IgD-negative memory B cell (primary cell): ENCODE data around the gene ASB15. TPM values are rescaled to one million over a fixed set of nuclear protein-coding genes. Genes with fewer than 3 reads are reported as not detected.

Source experiments
- H3K27ac Mint-ChIP-seq, 3 donors: one replicate each; pipeline ENCODE4 v1.8.0; 2020 to 2022; ENCODE audit warnings: mild to moderate bottlenecking in 3 of 3, mixed read lengths in 3 of 3, moderate library complexity in 1 of 3
- H3K27me3 Mint-ChIP-seq: one replicate; pipeline ENCODE4 v1.8.0; 2021; ENCODE audit warnings: mixed read lengths
- H3K36me3 Mint-ChIP-seq: one replicate; pipeline ENCODE4 v1.8.0; 2020; ENCODE audit warnings: mild to moderate bottlenecking, mixed read lengths
- H3K4me1 Mint-ChIP-seq, 3 donors: one replicate each; pipeline ENCODE4 v1.8.0; 2020 to 2022; ENCODE audit warnings: mixed read lengths in 3 of 3, mild to moderate bottlenecking in 1 of 3
- H3K4me3 Mint-ChIP-seq, 4 donors: one replicate each; pipeline ENCODE4 v1.8.0; 2020 to 2022; ENCODE audit warnings: mild to moderate bottlenecking in 4 of 4, mixed read lengths in 4 of 4, moderate library complexity in 3 of 4
- H3K9me3 Mint-ChIP-seq, 3 donors: one replicate each; pipeline ENCODE4 v1.8.0; 2020 to 2021; ENCODE audit warnings: mixed read lengths in 3 of 3, mild to moderate bottlenecking in 1 of 3
- polyA plus RNA-seq: library from polyadenylated mRNA; unstranded; fragments of 300-500 nt; fragmentation: Illumina TruSeq; gene quantifications from one replicate; pipeline ENCODE4 v1.2.3, GENCODE V29; 2021

The ASB15 gene
- polyA plus RNA-seq, 1 donor from 2014 or later = not detected

DNA sequence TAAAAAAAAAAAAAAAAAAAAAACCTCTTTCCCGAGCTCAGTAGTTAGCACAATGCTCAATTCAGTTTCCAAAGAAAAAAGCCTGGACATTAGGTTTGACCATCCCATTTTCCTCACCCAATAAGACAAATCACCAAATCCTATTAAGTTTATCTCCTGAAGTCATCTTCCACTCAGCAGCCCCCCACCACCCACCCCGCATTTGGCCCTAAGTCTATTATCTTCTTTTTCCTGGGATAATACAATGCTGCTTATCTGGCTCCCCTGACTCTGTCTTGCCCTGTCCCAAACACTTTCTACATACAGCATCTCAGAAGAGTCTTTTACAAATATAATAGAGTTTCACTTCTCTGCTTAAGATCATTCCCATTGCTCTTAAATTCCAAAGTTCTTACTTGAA is 36.3 kb downstream of the ASB15 start:
- Mint-ChIP-seq H3K4me1 (peaks cover 0 to 1% (median 0%) of the 10 kb centered on the region in 3 donors), H3K27ac (no peak overlapping the region), H3K36me3 (no peaks in the 10 kb centered on the region), H3K27me3 (peaks cover 13% of the 10 kb centered on the region), H3K9me3 (peaks cover 0 to 2% (median 0%) of the 10 kb centered on the region in 3 donors), H3K4me3 (no peak overlapping the region)

DNA sequence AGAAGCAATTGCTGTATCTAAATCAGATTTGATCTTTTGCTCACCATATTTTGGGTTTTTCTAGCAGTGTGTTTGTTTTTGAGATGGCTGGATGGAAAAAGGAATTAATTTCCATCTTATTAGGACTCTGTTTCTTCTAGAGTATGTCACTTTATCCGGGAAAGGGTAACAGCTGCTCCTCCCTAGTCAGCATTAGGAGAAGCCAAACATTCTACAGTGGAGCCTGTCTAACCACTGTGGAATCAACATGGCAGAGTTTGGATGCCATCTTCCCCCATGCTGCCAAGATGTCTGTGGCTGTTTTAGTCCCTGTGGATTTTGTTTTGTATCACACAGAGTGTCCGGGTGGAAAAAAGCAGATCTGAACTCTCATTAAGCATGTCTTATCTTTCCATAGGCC is 38.0 kb downstream of the ASB15 start:
- Mint-ChIP-seq H3K36me3 (no peaks in the 10 kb centered on the region), H3K4me1 (peaks cover 0 to 2% (median 0%) of the 10 kb centered on the region in 3 donors), H3K9me3 (peaks cover 0 to 2% (median 0%) of the 10 kb centered on the region in 3 donors), H3K27me3 (peaks cover 16% of the 10 kb centered on the region), H3K4me3 (no peak overlapping the region), H3K27ac (no peak overlapping the region)

DNA sequence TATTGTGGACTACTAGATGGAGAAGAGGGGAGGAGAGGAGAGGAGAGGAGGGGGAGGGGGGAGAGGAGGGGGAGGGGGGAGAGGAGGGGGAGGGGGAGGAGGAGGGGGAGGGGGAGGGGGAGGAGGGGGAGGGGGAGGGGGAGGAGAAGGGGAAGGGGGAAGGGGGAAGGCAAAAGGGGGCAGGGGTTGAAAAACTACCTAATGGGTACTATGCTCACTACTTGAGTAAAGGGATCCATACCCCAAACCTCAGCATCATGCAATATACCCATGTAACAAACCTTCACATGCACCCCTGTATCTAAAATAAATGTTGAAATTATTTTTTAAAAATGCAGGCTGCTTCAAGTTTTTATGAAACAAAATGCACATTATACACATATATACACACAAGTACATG is 39.0 kb downstream of the ASB15 start:
- peaks cover 0 to 2% (median 0%) of the 10 kb centered on the region in 3 donors for H3K4me1 Mint-ChIP-seq

DNA sequence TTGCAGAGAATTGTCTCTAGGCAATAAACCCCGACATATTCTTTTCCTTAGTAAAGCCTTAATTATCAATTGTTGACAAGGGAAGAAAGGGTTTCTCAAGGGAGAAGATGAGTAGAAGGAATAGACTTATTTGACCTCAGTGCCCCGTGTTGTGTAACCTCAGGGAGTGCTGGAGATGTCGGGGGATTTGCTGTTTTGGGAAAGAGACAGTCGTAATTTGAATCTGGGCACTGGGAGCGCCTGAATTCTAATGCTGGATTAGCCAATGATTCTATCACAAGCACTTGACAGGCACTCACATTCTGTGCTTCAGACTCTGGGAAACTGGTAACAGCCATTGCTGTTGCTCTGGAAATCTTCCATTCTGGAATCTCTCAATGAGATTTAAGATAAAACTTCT is 40.3 kb downstream of the ASB15 start:
- H3K36me3 Mint-ChIP-seq = no peaks in the 10 kb centered on the region
- H3K27ac Mint-ChIP-seq = no peak overlapping the region
- no peak overlapping the region for H3K4me3 Mint-ChIP-seq
- H3K9me3 Mint-ChIP-seq = peaks cover 0 to 2% (median 0%) of the 10 kb centered on the region in 3 donors
- peaks cover 18% of the 10 kb centered on the region for H3K27me3 Mint-ChIP-seq
- H3K4me1 Mint-ChIP-seq = peaks cover 0 to 2% (median 0%) of the 10 kb centered on the region in 3 donors

More for the DNA sequence above, 39.0 kb downstream of the ASB15 start:
- H3K9me3 Mint-ChIP-seq = peaks cover 0 to 2% (median 0%) of the 10 kb centered on the region in 3 donors
- no peaks in the 10 kb centered on the region for H3K36me3 Mint-ChIP-seq
- H3K27me3 Mint-ChIP-seq = peaks cover 14% of the 10 kb centered on the region
- H3K27ac Mint-ChIP-seq = no peak overlapping the region
- H3K4me3 Mint-ChIP-seq = no peak overlapping the region

DNA sequence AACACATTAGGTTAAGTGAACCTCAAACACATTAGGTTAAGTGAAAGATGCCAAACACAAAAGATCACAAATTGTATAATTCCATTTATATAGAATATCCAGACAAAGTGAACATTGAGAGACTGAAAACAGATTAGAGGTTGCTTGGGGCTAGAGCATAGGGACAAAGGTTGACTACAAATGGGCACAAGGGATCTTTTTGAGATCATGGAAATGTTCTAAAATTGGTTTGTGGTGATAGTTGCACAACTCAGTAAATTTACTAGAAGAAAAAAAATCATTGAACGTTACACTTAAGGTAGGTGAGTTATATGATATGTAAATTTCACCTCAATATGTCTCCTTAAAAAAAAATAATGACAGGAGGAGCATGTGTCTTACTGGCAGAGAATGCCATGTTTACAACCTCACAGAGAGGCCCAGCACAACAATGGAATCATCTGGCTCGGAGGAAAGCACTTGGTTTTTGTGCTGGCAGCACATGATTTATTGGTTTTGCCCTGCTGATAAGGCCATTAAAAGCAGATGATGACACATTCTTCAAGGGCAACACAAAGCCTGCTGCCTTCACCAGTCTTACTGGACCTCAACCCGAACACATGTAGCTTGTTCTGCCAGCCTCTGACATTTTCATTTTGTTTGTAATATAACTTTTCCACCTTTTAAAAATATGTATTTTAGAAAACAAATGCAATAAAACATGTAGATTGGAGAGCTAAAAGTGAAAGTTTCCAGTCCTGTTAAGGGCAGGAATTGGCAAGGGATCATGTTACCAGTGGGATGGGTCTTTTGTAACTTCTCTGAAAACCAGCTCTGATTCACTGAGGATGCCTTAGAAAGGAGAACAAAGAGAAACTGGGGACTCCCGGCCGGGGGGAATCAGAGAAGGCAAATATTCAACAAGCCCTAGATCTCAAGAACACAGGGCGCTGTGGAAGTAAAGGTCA is 42.1 kb downstream of the ASB15 start:
- H3K36me3 Mint-ChIP-seq = no peaks in the 10 kb centered on the region
- no peak overlapping the region for H3K4me3 Mint-ChIP-seq
- H3K9me3 Mint-ChIP-seq = no peaks in the 10 kb centered on the region
- no peak overlapping the region for H3K27ac Mint-ChIP-seq
- H3K27me3 Mint-ChIP-seq = peaks cover 9% of the 10 kb centered on the region
- peaks cover 0 to 2% (median 0%) of the 10 kb centered on the region in 3 donors for H3K4me1 Mint-ChIP-seq

DNA sequence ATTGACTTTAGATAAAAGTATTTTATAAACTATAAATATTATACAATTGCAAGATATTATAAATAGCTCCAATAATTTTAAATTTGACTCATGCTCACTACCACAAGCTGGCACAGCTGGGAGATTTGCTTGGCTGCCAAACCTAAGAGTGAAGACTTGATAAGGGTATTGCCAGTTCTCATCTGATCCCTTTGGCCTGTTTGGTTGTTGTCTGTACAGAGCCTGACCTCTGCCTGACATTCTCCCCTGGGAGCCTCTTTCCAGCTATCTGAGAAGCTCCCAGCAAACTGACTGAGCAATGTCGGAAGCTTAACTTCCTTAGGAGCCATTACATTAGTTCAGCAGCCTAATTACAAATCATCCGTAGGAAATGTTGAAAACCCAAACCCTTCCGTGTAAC is 43.9 kb downstream of the ASB15 start:
- H3K36me3 Mint-ChIP-seq = no peaks in the 10 kb centered on the region
- no peak overlapping the region for H3K4me3 Mint-ChIP-seq
- H3K4me1 Mint-ChIP-seq = peaks cover 0 to 2% (median 0%) of the 10 kb centered on the region in 3 donors
- no peaks in the 10 kb centered on the region for H3K9me3 Mint-ChIP-seq
- H3K27me3 Mint-ChIP-seq = peaks cover 7% of the 10 kb centered on the region
- no peak overlapping the region for H3K27ac Mint-ChIP-seq

DNA sequence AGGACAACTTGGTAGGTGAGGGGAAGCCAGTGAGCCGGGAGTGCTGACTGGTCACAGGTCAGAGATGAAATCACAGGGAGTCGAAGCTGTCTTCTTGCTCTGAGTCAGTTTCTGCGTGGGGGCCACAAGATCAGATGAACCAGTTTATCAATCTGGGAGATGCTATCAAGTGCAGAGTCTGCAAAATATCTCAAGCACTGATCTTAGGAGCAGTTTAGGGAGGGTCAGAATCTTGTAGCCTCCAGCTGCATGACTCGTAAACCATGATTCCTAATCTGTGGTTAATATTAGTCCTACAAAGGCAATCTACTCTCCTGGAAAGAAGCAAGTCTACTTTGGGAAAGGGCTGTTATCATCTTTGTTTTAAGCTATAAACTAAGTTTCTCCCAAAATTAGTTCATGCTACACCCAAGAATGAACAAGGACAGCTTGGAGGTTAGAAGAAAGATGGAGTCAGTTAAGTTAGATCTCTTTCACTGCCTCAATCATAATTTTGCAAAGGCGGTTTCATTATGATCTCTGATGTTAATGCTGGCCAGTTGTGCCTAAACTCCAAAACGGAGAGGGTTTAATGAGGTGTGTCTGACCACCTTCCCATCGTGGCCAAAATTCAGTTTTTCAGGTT is 45.6 kb downstream of the ASB15 start:
- Mint-ChIP-seq H3K4me3 (no peak overlapping the region), H3K27me3 (peaks cover 7% of the 10 kb centered on the region), H3K36me3 (no peaks in the 10 kb centered on the region), H3K4me1 (peaks cover 0 to 2% (median 0%) of the 10 kb centered on the region in 3 donors), H3K27ac (no peak overlapping the region), H3K9me3 (no peaks in the 10 kb centered on the region)

DNA sequence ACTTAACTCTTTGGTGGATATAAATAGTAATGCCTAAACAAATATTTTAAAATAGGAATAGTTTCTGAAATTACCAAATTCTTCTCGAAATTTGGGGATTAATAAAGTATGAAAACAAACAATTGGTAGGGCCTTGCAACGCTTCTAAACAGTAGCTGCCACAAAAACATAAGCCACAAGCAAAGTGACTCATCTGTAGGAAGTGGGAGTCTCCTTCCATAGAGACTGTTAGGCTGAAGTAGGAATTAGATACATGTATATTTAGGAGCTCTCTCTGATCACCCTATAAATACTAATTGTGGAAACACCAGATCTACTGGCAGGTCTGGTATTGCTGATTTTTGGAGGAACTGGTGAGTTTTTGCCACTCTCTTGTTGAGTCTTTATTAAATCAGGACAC is 48.3 kb downstream of the ASB15 start:
- H3K9me3 Mint-ChIP-seq = no peaks in the 10 kb centered on the region
- no peaks in the 10 kb centered on the region for H3K36me3 Mint-ChIP-seq
- H3K4me1 Mint-ChIP-seq = no peaks in the 10 kb centered on the region
- H3K27ac Mint-ChIP-seq = no peak overlapping the region
- no peak overlapping the region for H3K4me3 Mint-ChIP-seq
- peaks cover 4% of the 10 kb centered on the region for H3K27me3 Mint-ChIP-seq

DNA sequence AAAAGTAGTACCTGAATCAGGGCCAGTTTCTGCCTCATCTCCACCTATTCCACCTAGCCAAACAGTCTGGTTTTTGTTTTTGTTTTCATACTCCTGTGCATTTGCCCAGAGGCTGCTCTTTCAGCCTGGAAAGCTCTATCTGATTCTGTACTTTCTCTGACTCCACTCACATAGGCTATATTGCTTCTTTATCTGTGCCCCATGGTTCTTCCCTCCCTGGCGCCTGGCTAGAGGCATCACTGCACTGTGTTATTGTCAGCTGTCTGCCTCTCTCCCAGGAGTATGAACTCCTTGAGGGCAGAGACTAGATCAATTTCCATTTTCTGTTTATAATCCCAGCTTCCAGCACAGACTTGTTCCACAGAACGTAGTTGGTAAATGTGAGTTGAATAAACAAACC is 49.0 kb downstream of the ASB15 start:
- H3K4me1 Mint-ChIP-seq = no peaks in the 10 kb centered on the region
- H3K9me3 Mint-ChIP-seq = no peaks in the 10 kb centered on the region
- no peak overlapping the region for H3K27ac Mint-ChIP-seq
- no peak overlapping the region for H3K4me3 Mint-ChIP-seq
- no peaks in the 10 kb centered on the region for H3K36me3 Mint-ChIP-seq
- H3K27me3 Mint-ChIP-seq = peaks cover 4% of the 10 kb centered on the region

DNA sequence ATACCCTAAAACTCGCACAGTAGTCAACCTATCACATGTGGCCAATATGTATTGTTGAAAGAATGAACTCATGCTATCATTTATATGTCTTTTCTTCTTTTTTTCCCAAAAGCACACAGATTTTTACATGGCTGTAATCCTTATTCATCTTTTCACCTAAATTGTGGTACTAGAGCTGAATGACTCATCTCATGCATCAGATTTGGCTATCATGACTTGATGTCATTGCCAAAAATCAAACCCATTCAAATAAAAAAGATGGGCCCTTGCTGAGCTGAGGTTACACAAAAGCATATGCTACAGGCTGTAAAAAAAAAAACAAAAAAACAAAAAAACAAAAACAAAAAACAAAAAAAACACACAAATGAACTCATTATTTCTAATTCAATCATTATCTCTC is 50.8 kb downstream of the ASB15 start:
- no peak overlapping the region for H3K4me3 Mint-ChIP-seq
- H3K27ac Mint-ChIP-seq = no peak overlapping the region
- no peaks in the 10 kb centered on the region for H3K36me3 Mint-ChIP-seq
- H3K9me3 Mint-ChIP-seq = no peaks in the 10 kb centered on the region
- H3K27me3 Mint-ChIP-seq = peaks cover 1% of the 10 kb centered on the region
- H3K4me1 Mint-ChIP-seq = no peaks in the 10 kb centered on the region

DNA sequence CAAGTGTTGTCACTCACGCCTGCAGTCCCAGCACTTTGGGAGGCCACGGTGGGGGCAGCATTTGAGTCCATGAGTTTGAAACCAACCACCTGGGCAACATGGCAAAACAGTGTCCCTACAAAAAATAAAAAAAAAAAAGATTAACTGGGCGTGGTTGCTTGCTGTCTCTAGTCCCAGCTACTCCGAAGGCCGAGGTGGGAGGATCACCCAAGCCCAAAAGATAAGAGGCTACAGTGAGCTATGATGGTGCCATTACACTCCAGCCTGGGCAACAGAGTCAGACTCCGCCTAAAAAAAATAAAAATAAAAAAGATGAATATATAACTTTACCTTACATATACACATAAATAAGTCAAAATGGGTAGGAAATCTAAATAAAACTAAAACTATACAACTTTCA is 51.5 kb downstream of the ASB15 start:
- Mint-ChIP-seq H3K4me1 (no peaks in the 10 kb centered on the region), H3K9me3 (no peaks in the 10 kb centered on the region), H3K36me3 (no peaks in the 10 kb centered on the region), H3K4me3 (no peak overlapping the region), H3K27ac (no peak overlapping the region), H3K27me3 (peaks cover 1% of the 10 kb centered on the region)

DNA sequence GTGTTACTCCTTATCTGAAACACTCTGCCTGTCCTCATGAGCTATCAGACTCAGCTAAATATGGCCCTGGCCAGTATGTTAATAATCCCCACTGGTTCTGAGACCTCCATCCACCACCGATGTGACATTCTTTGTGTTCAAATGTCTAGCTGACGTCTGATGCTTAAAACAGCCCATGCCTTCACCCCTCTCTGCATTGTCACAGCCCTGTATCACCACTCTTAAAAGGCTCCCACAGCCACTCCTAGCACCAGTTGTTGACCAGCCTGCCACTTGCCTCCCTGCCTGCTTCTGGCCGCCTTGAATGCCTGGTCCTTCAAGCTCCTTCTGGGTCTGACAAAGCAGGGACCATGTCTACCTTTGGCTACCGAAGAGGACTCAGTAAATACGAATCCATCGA is 54.0 kb downstream of the ASB15 start, which contains the start of gene LMOD2:
Gene LMOD2, plus strand, starts transcription at position 253 of the 400 bp plus-strand sequence. Its CDS starts 98 bp downstream, at position 351.
- H3K9me3 Mint-ChIP-seq = no peaks in the 10 kb centered on the region
- H3K4me1 Mint-ChIP-seq = no peaks in the 10 kb centered on the region
- peaks cover 1% of the 10 kb centered on the region for H3K27me3 Mint-ChIP-seq
- H3K4me3 Mint-ChIP-seq = no peak within 1 kb of the TSS
- H3K27ac Mint-ChIP-seq = no peak within 1 kb of the TSS
- H3K36me3 Mint-ChIP-seq = no peaks in the 10 kb centered on the region

DNA sequence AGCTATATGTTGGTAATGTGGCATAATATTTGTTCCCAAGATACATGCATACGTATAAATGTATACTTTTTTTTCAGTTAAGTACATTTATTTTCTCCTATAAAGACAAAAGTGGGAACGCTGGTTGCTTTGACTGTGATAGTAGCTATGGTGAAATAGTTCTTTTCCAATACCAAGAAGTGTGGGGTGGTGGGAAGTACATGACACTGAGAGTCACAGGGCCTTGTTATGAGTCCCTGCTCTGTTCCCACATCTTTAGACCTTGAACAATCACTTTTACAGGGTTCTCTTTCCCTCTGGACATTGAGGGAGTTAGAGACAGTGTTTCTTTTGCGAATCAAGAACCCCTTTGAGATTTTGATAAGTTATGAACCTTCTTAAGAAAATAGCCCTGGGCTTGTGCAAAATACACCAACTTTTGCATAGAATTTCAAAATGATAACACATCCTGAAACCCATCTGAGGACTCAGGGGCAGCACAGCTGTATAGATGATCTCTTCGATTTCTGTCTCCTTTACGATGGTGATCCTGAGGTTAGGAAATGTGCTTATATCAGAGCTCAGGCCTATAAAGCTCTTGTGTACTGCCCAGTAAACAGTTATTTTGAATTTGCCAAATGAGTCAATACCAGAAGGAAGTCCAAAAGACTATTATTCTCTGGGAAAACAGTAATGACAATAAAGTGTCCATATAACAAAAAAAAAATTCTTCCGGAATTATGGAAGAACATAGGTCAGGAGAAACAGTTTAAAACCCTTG is 55.1 kb downstream of the ASB15 start:
- H3K4me1 Mint-ChIP-seq = peaks cover 0 to 1% (median 0%) of the 10 kb centered on the region in 3 donors
- peaks cover 1% of the 10 kb centered on the region for H3K27me3 Mint-ChIP-seq
- H3K36me3 Mint-ChIP-seq = no peaks in the 10 kb centered on the region
- H3K27ac Mint-ChIP-seq = no peak overlapping the region
- no peaks in the 10 kb centered on the region for H3K9me3 Mint-ChIP-seq
- H3K4me3 Mint-ChIP-seq = no peak overlapping the region

DNA sequence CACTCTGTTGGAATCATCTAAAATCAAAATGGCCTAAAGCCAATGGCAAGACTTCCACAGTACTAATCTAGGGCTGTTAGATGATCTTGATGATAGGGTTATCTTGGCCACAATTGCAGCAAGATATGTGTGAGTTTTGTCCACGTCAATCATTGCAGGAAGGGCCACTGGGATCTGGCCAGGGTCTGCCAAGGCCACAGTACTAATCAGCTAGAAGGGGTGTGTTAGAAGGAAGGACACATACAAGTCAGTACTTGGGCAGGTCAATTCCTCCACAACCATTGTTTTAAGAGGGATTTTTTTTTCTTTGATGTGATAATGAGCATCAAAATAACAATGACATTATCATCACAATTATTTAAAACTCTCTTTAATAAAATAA is 55.7 kb downstream of the ASB15 start:
- peaks cover 0 to 2% (median 0%) of the 10 kb centered on the region in 3 donors for H3K4me1 Mint-ChIP-seq
- no peaks in the 10 kb centered on the region for H3K9me3 Mint-ChIP-seq
- H3K27ac Mint-ChIP-seq = no peak overlapping the region
- H3K27me3 Mint-ChIP-seq = peaks cover 1% of the 10 kb centered on the region
- no peaks in the 10 kb centered on the region for H3K36me3 Mint-ChIP-seq
- no peak overlapping the region for H3K4me3 Mint-ChIP-seq

DNA sequence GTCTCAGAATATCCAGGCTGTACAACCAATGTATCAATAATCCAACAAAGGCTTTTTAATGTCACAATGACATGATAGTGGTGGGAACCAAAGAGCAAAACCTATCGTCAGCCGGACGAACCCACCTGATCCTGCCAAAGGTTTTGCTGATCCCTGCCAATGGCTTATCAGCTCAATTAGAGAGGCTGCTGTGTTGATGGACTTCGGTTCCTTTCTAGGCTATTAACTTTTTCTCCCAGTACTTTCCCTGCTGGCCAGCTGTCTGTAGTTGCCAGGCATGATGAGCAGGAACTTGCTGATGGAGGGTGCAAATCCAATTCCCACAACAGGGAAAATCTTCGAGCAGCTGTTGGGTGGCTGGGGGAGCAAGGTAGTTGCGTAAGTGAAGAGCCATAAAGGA is 56.4 kb downstream of the ASB15 start:
- peaks cover 0 to 2% (median 0%) of the 10 kb centered on the region in 3 donors for H3K4me1 Mint-ChIP-seq
- peaks cover 1% of the 10 kb centered on the region for H3K27me3 Mint-ChIP-seq
- H3K9me3 Mint-ChIP-seq = no peaks in the 10 kb centered on the region
- no peak overlapping the region for H3K4me3 Mint-ChIP-seq
- no peak overlapping the region for H3K27ac Mint-ChIP-seq
- no peaks in the 10 kb centered on the region for H3K36me3 Mint-ChIP-seq
